ENCODE measurements around the gene HSP90AB1.

The HSP90AB1 gene

DNA sequence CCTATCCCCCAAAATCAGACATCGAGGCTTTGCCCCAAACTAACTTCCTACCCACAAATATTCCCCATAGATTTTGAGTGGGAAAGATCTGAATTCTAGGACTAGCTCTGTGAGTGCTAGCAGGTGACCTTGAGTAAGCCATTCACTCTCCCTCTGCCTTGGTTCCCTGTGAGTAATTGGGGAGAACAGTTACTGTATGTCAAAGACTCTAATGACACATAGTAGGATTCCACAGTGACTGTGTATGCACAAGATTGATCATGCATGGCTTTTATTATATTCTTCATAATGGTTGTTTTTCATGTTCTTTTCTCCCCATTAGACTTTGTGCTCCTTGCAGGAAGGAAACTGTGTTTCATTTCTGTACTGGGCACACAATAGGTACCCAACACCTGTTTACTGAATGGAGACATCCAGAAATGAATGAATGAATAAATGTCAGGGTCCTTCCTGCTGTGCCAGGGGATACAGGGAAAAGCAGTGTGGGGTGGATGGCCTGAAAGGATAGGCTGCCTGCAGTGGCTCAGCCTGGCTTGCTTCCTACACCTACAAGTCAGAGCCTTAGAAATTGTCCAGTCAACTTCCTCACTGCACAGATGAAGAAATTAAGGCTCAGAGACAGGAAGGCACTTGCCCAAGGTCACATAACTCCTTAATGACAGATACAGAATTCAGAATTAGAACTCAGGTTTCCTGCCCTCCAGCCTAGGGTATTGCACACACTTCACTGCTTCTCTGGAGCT is 22.4 kb downstream of the HSP90AB1 start:
- no peak for DNase-seq (ENCODE audit: low read depth)

DNA sequence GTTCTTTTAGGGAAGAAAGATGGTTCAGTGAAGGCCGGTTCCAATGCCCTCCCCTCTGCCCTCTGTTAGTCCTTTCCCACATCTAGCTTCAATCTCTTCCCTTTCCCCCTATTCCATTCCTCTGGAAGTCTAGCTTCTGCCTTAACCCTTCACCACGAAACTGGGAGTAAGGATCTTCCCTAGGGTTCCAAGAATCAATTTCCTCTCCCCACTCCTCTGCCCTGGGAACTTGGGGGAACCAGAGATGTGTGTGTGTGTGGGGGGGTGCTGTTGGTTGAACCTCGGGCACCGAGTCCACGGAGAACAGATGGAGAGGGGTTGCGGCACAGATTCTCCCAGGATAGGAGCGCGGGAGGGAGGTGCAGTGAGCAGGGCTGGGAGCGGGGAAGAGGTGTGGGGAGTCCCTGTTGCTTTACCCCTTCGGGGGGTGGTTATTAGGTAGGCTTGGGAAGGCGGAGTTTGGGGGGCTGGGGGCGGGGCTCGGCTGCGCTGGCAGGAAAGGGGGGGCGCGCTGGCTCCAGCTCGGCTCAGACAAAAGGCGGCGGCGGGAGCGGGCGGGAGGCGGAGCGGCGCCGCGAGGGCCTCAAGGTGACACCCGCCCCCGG is 23.1 kb downstream of the HSP90AB1 start, which contains the start of gene TMEM151B:
Gene TMEM151B (plus strand): TSS at position 530 of the 605 bp plus-strand sequence. CDS start 293 bp downstream, outside the sequence.
- DNase-seq (ENCODE audit: low read depth), result no peak

DNA sequence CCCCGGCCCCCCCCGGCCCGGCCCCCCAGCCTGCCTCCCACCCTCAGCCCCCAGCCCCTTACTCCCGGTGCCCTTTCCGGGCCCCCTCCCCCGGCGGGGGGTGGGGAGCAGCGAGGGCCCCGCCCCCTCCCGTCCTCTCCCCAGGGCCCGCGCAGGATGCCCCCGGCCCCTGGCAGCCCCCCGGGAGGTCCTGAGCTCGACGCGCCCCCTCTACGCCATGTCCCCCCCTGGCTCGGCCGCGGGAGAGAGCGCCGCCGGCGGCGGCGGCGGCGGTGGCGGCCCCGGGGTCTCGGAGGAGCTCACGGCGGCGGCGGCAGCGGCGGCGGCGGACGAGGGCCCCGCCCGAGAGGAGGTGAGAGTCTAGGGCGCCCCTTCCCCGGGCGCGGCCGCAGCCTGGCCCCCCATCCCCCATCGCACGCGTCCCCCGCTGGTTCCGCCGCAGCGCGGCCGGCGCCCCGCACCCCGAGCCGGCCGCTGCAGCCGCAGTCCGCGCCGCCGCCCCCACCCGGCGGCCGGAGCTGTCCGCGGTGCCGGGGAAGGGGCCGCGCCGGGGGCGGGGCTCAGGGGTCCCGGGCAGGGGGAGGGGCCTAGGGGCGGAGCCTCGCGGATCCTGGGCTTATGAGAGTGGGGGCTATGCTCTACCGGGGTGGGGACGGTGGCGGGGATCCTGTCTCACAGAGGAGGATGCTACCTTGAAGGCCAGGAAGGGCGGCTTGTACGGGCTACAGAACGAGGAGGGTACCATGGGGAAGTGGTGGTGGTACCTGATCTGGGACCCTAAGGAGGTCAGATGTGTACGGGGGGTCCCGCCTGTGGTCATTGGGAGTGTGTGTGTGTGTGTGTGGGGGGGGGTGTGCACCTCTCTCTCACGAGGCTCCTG is 23.9 kb downstream of the HSP90AB1 start:
- no peak for DNase-seq (ENCODE audit: low read depth)

DNA sequence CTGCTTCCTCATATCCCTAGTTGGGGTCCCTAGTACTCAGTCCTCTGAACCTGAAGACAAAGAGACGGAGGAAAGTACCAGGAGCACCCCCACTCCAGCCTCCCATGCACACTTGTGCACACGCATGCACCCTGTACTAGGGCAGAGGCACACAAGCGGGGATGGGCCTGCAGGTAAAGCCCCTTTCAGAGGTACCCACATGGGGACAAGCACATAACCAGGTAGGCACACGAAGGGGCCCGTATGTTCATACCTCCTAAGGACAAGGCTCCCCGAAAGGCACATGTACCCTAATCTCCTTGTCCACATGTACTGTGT is 24.5 kb downstream of the HSP90AB1 start:
- no peak for DNase-seq (ENCODE audit: low read depth)

DNA sequence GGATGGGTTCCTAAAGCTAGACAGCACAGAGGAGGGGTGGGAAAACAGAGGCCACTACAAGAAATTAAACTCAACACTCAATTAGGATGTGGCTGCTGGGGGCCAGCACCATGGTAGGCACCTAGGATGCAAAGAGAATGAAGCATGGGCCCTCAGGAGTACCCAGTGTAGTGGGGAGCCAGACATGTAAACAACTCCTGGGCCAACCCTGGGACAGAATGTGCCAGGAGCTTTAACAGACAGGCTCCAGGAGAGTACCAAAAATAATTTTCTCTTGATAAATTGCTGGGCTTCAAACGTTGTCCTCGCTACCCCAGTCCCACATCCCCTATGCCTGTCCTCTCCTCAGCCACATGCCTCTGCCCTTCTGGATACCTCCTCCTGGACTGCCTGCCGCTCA is 25.0 kb downstream of the HSP90AB1 start:
- no peak for DNase-seq (ENCODE audit: low read depth)

DNA sequence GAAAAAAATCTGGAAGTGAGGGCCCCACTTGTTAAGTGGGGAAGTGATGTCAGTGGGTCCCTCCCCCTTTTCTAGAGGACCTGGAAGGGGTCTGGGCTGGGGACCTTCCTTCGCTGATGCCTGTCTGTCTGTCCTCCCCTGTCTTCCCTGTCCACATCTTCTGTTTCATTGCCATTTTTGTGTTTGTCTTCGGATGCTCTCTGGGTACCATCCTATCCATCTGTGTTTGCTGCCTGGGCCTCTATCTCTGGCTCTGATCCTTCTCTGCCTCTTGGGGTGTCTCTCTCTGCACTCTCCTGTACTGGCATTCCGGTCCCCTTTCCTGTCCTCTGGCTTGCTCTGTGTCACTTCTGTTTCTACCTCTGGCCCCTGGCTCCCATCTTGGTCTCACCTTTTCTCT is 25.6 kb downstream of the HSP90AB1 start:
- DNase-seq (ENCODE audit: low read depth), result no peak

DNA sequence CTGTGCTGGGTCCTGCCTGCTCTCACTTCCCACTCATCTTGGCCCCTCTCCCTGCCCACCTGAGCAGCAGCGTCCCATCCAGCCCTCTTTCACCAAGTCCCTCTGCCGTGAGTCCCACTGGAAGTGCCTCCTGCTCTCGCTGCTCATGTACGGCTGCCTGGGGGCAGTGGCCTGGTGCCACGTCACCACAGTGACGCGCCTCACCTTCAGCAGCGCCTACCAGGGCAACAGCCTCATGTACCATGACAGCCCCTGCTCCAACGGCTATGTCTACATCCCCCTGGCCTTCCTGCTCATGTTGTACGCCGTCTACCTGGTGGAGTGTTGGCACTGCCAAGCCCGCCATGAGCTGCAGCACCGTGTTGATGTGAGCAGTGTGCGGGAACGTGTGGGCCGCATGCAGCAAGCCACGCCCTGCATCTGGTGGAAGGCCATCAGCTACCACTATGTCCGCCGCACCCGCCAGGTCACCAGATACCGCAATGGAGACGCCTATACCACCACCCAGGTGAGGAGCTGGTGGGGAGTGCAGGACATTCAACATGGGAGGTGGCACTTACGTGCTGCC is 26.2 kb downstream of the HSP90AB1 start:
- DNase-seq (ENCODE audit: low read depth), result no peak

DNA sequence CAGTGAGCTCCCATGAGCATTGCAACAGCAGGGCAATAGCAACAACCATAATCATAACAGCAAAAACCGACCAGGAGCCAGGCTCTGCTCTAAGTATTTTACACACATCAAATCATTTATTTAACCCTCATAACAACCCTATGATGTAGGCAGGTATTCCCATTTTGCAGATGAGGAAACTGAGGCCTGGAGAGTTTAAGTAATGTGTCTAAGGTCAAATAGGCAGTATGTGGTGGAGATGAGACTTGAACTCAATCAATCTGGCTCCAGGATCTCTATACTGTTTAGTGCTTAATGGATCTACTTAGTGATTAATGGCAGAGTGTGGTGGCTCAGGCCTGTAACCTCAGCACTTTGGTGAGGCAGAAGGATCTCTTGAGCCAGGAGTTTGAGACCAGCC is 26.7 kb downstream of the HSP90AB1 start:
- no peak for DNase-seq (ENCODE audit: low read depth)

DNA sequence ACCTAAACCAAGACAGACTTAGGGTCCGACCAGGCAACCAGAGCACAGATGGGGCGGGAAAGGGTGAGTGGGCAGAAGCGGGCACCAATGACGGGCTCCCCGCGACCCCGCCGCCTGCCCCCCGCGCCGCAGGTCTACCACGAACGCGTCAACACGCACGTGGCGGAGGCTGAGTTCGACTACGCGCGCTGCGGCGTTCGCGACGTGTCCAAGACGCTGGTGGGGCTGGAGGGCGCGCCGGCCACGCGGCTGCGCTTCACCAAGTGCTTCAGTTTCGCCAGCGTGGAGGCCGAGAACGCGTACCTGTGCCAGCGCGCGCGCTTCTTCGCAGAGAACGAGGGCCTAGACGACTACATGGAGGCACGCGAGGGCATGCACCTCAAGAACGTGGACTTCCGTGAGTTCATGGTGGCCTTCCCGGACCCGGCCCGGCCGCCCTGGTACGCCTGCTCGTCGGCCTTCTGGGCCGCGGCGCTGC is 28.4 kb downstream of the HSP90AB1 start:
- DNase-seq (ENCODE audit: low read depth), result no peak

DNA sequence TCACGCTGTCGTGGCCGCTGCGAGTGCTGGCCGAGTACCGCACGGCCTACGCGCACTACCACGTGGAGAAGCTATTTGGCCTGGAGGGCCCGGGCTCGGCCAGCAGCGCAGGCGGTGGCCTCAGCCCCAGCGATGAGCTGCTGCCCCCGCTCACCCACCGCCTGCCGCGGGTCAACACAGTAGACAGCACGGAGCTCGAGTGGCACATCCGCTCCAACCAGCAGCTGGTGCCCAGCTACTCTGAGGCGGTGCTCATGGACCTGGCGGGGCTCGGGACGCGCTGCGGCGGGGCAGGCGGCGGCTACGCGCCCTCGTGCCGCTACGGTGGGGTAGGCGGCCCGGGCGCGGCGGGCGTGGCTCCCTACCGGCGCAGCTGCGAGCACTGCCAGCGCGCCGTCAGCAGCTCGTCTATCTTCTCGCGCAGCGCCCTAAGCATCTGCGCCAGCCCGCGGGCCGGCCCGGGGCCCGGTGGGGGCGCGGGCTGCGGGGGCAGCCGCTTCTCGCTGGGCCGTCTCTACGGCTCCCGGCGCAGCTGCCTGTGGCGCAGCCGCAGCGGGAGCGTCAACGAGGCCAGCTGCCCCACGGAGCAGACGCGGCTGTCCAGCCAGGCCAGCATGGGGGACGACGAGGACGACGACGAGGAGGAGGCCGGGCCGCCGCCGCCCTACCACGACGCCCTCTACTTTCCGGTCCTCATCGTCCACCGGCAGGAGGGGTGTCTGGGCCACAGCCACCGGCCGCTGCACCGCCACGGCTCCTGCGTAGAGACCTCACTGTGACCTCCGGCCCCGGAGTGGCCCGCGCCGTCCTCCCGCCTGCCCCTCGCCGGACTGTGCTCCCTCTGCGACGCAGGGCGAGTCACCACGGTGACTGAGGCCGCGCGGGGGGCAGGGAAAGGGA is 29.1 kb downstream of the HSP90AB1 start:
- DNase-seq (ENCODE audit: low read depth), result no peak

DNA sequence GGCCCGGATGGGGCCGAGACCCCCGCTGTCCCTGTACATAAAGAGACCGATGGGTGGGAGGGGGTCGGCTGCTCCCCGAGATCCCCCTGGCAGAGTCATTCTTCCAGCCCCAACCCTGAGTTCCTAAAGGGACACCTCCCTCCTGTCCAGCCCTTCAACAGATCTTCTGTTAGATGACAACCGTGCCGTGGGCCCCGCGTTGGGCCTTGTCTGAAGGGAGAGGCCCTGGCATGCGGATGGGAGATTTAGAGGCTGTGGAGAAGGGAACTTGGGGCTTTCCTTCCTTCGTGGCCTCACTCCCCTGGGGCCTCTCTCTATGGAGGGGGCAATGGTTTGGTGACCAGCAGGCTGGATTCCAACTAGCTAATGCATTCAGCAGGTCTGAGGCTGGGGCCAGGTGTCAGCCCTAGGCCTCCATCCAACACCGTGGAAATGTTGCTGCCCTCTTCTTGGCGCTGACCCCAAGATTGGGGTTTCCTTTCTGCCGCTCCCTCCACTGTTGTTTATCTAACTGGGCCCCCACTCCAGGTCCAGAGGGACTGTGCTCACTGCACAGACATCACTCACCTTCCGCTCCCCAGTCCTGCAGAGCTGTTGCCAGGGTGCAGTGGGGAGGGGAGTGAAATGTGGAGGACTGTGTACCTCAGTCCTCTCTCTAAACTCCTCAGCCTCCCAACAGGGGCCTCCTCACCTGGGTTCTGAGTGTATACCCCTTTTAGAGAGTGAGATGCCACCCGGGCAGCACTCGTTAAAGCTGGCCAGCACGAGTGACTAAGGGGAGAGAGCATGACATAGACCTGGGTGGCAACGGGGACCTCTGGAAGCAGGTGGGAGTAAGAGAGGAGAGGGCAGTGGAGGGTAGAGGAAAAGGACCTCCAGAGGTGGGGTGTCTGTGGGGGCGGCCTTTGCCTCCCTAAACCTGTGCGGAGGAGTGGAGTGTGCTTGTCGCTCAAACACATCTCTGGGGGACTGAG is 30.1 kb downstream of the HSP90AB1 start:
- DNase-seq (ENCODE audit: low read depth), result no peak

DNA sequence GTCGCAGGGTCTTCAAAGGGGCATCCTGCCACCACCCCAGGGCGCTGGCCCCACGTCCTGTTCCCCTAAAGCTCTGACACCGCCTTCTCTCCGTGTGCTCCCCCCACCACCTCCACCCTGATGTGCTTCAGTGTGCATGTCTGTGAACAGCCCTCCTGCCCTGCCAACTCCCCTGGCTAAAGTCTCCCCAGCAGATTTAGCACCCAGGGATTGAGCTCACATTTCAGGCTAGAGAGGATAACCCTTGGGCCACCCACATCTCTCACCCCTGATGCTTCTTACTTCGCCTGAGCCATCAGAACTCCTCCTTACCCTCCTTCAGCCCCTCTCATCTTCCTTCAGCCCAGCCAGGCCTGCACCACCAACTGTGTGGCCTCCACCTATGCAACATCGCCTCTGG is 30.9 kb downstream of the HSP90AB1 start:
- no peak for DNase-seq (ENCODE audit: low read depth)

DNA sequence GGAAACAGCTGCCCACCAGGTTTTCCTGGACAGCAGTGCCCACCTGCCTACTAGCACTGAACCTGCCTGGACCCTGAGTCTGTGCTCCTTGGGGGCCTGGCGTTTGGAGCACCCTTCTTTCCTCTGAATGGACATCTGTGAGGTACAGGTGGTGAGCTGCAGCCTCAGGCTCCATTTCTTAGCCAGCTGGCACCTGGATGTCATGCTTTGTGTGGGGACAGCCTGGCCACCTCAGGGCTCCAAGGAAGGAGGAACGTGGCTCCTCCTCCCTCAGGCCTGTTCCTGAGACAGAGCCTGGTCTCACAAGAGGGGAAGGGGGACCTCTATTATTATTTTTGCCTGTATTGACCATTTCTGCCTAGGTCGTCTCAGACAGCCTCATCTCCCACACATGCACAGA is 31.4 kb downstream of the HSP90AB1 start:
- DNase-seq (ENCODE audit: low read depth), result no peak

DNA sequence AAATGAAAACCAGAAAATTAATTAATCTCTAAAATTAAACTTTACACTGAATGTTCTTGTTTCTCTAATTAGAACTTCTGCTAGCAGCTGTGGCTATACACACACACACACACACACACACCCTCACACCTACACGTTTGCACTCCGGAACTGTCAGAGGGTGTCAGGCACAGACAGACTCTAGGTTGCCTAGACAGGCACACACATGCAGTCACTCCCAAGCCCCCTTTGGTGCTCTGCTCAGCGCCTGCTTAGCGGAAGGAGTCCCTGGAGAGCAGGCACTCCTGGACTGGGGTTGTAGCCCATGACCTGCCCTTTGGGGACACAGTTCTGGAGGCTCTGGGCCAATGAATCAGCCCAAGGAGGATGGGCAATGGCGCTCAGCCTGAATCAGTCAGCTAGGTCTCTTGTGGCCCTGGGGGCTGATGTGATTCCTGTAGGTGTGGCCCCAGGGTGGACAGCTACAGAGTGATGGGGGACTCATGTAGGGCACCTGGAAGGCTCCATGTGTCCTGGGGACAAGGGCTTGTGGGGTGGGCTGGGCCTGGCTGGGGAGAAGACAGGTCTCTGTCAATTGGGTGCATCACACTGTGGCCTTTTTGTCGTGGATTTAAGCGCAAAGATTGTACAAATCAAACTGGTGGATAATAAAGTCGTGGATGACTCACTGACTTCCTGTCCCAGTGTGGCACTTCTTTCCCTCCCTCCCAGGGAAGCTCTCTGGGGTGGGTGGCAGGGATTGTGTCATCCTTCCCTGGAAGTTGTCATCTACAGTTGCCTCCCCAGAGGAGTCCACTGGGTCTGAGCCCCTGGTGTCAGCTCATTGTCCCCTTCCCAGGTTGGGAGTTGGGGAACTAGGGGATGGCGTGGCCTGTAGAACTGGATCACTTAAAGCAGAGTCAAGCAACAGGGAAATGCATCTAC is 32.1 kb downstream of the HSP90AB1 start:
- DNase-seq (ENCODE audit: low read depth), result no peak

DNA sequence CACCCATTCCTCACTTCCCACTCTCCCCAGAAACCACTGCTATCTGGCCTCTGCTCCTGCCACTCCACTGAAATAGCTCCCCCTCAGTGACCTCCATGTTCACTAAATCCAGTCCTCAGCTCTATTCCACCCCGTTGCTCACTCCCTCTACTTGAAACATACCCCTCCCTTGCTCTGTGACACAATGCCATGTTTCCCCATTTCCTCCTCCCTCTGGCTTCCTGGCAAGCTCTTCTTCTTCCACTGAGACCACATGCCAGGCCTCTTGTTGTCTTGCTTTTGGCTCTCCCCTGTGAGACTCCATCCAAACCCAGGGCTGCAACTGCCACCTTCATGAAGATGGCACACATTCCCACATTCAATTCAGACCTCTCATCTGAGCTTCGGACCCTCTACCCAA is 37.2 kb downstream of the HSP90AB1 start:
- no peak for DNase-seq (ENCODE audit: low read depth)

DNA sequence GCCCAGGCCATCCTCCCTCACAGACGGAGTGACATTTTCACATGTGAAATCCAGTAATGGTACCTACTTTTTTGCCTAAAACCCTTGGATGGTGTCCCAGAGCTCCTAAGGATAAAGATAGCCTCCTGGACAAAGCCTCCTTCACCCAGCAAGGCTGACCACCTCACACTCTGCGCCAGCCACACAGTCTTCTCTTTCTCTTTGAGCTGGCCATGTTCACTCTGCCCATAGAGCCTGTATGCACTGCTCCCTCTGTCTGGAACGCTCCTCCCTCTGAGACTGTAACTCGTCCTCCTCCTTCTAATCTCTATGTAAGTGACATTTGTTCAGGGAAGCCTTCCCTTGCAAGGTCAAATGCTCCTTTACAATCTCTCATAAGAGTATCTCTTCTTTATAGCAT is 38.0 kb downstream of the HSP90AB1 start:
- DNase-seq (ENCODE audit: low read depth), result no peak

DNA sequence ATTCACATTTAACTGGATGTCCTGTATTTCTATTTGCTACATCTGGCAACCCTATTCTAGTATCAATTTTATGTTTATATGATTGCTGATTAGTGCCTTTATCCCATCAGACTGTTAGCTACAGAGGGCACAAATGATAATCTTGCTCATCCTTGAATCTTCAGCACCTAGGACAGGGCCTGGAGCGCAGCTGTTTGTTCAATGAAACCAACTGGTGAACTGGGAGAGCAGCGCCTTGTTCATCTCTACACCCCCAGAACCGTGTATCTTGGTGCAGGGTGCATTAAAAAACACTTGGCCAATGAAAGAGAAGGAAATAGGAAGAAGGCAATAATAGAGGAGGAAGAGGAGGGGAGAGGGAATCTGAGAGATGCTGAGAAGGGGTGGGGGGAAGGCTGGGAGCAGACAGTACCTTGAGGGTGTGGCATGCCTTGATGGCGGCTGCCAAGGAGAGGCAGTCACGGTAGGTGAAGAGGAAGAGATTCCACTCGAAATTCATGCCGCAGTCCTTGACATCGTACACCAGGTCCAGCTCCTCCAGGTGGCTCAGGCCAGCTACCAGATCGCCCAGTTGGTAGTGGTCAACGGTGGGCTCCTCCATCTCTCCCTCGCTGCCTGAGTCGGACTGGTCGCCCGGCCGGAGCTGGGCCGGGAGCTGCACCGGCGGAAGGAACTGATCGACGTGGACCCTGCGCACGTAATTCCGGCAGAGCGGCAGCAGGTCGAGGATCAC is 38.8 kb downstream of the HSP90AB1 start:
- DNase-seq (ENCODE audit: low read depth), result no peak

DNA sequence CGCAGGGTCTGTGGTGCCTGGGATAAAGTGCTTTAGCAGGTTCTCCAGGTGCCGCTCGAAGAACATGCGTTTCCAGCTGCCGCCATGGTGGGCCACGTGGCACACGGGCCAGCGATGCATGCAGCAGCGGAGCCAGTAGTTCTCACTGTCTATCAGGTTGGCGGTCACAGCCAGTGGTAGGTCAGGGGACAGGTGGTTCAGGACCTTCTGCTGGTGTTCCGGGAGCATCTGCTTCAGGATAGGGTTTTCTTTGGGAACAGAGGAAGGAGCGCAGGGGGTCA is 39.3 kb downstream of the HSP90AB1 start:
- no peak for DNase-seq (ENCODE audit: low read depth)

DNA sequence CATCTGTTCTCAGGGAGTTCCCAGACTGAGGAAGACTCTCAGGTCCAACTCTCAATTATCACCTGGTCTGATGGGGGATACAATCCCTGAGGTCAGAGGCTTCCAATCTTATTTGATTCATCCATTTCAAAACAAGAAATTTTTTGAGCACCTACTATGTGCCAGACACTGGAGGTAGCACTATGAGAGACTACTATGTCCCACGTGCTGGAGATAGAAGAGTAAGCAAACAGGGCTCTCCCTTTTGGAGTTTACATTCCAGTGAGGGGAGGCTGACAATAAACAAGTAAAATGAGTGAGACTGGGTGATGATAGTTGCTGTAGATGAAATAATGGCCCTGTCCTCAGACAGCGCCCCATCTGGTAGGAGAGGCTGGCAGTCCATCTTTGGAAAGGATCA is 39.8 kb downstream of the HSP90AB1 start:
- no peak for DNase-seq (ENCODE audit: low read depth)
